BLaER1 treated with 17β-estradiol and CSF1 and Interleukin-3, amounts not matched to agents 10 nM and 100 nM (cell line): ENCODE data around the gene PPP1R12A.

Experiments used
- H3K27ac ChIP-seq, 11 experiments: shearing (Covaris generic); formaldehyde crosslinking; 2 replicates each; pipeline ENCODE4 v1.8.1; 2022
- H3K27me3 ChIP-seq, 11 experiments: shearing (Covaris generic); formaldehyde crosslinking; 2 replicates each; pipeline ENCODE4 v1.8.1; 2022
- H3K36me3 ChIP-seq, 11 experiments: shearing (Covaris generic); formaldehyde crosslinking; 2 replicates each; pipeline ENCODE4 v1.8.1; 2022
- H3K4me1 ChIP-seq, 10 experiments: shearing (Covaris generic); formaldehyde crosslinking; 2 replicates each; pipeline ENCODE4 v1.8.1; 2022
- H3K4me2 ChIP-seq, 11 experiments: shearing (Covaris generic); formaldehyde crosslinking; 2 replicates each; pipeline ENCODE4 v1.8.1; 2022
- H3K4me3 ChIP-seq, 10 experiments: shearing (Covaris generic); formaldehyde crosslinking; 2 replicates each; pipeline ENCODE4 v1.8.1; 2022
- H3K9ac ChIP-seq, 11 experiments: shearing (Covaris generic); formaldehyde crosslinking; 2 replicates each; pipeline ENCODE4 v1.8.1; 2022
- H3K9me3 ChIP-seq, 11 experiments: shearing (Covaris generic); formaldehyde crosslinking; replicated peaks in 1 of 11; 2 replicates each; pipeline ENCODE4 v1.8.1; 2022
- H4K20me1 ChIP-seq, 11 experiments: shearing (Covaris generic); formaldehyde crosslinking; 2 replicates each; pipeline ENCODE4 v1.8.1; 2022
- Cebpa-rat ChIP-seq, 11 experiments: shearing (Covaris generic); IDR thresholded peaks; 2 replicates each; pipeline ENCODE4 v1.8.1; 2022

The PPP1R12A gene

DNA sequence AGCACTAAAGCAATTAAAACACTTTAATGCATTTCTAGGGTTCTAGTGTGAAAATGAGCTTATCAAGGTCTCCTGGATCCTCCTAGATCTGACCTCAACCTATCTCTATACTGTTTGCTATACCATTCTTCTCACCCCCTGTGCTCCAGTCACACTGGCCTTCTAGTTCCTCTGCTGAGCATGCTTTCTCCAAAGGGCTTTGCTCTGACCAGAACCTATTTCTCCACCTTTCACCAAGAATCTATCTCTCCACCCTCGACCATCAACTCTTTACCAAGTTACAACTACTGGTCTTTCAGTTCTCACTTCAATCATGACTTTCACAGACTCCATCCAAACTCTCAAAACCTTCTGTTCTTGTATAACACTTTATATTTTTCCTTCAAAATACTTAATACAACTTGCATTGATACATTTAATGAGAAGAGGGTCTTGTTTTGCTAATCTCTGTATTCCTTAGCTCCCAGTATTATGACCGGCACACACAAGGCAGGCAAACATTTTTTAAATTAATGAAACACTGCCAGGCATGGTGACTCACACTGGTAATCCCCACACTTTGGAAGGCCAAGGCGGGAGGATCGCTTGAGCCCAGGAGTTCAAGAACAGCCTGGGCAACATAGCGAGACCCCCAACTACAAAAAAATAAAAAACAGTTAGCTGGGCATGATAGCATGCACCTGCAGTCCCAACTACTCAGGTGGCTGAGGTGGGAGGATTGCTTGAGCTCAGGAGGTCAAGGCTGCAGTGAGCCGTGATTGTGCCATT is 22.8 kb downstream of the PPP1R12A start:
- no peak overlapping the region for H3K27ac ChIP-seq
- no peaks in the 10 kb centered on the region for H3K27me3 ChIP-seq
- H3K4me3 ChIP-seq = no peak overlapping the region
- peaks cover 83 to 100% (median 100%) of the 10 kb centered on the region in 11 experiments for H4K20me1 ChIP-seq
- peaks cover 4 to 26% (median 14%) of the 10 kb centered on the region in 11 experiments; a peak in 14 of 22 replicates for H3K36me3 ChIP-seq
- 0 out of 22 replicates have a peak overlapping the region, but pooled peaks of 1 of the 11 experiments have one; percentile 2 for H3K4me2 ChIP-seq
- TF ChIP-seq Cebpa-rat (IDR thresholded peaks at IDR 0.05) = no peak
- H3K9me3 ChIP-seq = no peaks in the 10 kb centered on the region
- no peak overlapping the region for H3K9ac ChIP-seq
- peaks cover 0 to 49% (median 2%) of the 10 kb centered on the region in 10 experiments; a peak in 7 of 20 replicates for H3K4me1 ChIP-seq

DNA sequence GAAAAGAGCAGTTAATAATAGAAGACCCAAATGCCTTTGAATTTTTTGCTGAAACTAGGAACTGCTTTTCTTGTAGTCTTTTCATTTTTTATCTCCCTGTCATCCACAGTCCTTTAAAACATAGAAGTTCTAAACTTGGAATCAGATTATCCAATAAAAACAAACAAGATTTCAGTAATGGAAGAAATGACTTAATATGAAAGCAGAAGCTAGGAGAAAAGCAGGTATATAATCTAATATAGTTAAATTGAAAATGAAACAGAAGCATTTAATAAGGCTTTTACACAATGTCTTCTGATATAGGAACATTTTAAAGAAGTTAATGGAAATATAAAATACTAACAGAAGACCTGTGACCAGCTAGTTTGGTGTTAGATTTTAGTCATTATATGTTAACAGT is 26.5 kb downstream of the PPP1R12A start:
- no peak overlapping the region for H3K9ac ChIP-seq
- H3K9me3 ChIP-seq = no peaks in the 10 kb centered on the region
- H3K4me1 ChIP-seq = peaks cover 0 to 27% (median 0%) of the 10 kb centered on the region in 10 experiments; a peak in 4 of 20 replicates
- TF ChIP-seq Cebpa-rat (IDR thresholded peaks at IDR 0.05) = no peak
- peaks cover 4 to 16% (median 13%) of the 10 kb centered on the region in 11 experiments; a peak in 13 of 22 replicates for H3K36me3 ChIP-seq
- H3K4me2 ChIP-seq = 0 out of 22 replicates have a peak overlapping the region, but pooled peaks of 1 of the 11 experiments have one; percentile 0
- no peak overlapping the region for H3K27ac ChIP-seq
- no peak overlapping the region for H3K4me3 ChIP-seq
- peaks cover 88 to 99% (median 97%) of the 10 kb centered on the region in 11 experiments for H4K20me1 ChIP-seq
- no peaks in the 10 kb centered on the region for H3K27me3 ChIP-seq

DNA sequence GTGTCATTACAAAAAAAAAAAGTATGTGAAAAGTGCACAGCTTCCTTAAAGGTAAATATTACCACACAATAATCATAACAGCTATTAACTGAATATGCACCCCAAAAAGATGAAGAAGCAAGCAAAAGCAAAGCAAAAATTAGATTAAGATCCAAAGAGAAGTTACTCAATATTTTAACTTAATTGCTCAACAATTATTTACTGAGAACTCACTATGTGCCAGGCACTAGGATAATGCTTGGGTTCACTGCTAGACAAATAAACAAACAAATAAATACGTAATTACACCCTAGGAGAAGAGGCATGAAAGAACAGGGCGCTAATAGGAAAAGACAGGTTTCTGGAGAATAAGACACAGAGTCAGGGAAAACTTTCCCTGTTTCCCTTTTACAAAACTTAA is 33.4 kb downstream of the PPP1R12A start:
- Histone ChIP-seq H3K9me3 (no peaks in the 10 kb centered on the region), H3K4me2 (no peak overlapping the region), H3K27me3 (no peaks in the 10 kb centered on the region), H3K36me3 (peaks cover 5 to 31% (median 16%) of the 10 kb centered on the region in 11 experiments; a peak in 13 of 22 replicates), H3K4me1 (0 out of 20 replicates have a peak, but pooled peaks cover 0 to 9% (median 0%) of the 10 kb centered on the region in 10 experiments), H3K27ac (no peak overlapping the region), H3K4me3 (no peak overlapping the region), H4K20me1 (peaks cover 82 to 99% (median 97%) of the 10 kb centered on the region in 11 experiments), H3K9ac (no peak overlapping the region)
- TF ChIP-seq Cebpa-rat (IDR thresholded peaks at IDR 0.05) = no peak

DNA sequence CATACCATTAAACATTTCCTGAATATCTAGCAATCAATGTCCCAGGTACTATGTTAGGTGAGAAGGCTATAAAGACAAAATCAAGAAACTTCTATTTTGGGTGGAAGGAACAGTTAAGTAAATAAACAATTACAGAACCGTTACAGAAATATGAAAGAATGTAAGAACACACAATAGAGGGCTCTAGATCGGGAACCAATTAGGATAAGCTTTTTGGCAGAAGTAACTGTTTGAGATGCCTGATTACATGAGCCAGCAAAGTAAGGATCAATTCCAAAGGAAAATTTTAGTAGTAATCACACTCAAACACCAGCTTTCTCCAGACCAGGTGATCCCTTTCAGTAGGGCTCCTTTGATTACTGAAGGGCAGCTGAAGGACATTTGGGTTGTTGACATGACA is 33.9 kb downstream of the PPP1R12A start:
- peaks cover 83 to 100% (median 98%) of the 10 kb centered on the region in 11 experiments for H4K20me1 ChIP-seq
- no peak overlapping the region for H3K27ac ChIP-seq
- no peak overlapping the region for H3K4me2 ChIP-seq
- no peaks in the 10 kb centered on the region for H3K27me3 ChIP-seq
- peaks cover 5 to 31% (median 16%) of the 10 kb centered on the region in 11 experiments; a peak in 13 of 22 replicates for H3K36me3 ChIP-seq
- no peak overlapping the region for H3K9ac ChIP-seq
- H3K4me3 ChIP-seq = no peak overlapping the region
- 0 out of 20 replicates have a peak, but pooled peaks cover 0 to 14% (median 0%) of the 10 kb centered on the region in 10 experiments for H3K4me1 ChIP-seq
- TF ChIP-seq Cebpa-rat (IDR thresholded peaks at IDR 0.05) = no peak
- no peaks in the 10 kb centered on the region for H3K9me3 ChIP-seq

DNA sequence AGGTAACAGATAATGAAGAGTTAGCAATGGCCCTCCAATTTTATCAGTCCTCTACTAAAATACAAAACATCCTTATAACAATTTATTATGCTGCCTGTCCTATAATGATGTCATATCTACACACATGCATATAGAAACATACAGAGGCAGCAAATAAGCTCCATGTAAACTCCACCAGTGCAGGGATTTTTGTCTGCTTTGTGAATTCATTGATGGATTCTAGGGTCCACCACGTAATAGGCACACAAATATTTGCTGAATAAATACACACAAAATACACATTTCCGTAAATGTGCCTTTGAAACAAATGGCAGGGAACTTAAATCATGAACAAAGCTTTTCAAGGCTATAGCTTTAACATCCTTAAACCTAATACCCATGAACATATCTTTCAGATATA is 34.7 kb downstream of the PPP1R12A start:
- H3K4me1 ChIP-seq = peaks cover 0 to 21% (median 0%) of the 10 kb centered on the region in 10 experiments; a peak in 3 of 20 replicates
- no peak overlapping the region for H3K4me2 ChIP-seq
- no peak overlapping the region for H3K27ac ChIP-seq
- no peak for TF ChIP-seq Cebpa-rat (IDR thresholded peaks at IDR 0.05)
- no peaks in the 10 kb centered on the region for H3K9me3 ChIP-seq
- no peaks in the 10 kb centered on the region for H3K27me3 ChIP-seq
- no peak overlapping the region for H3K4me3 ChIP-seq
- peaks cover 83 to 100% (median 98%) of the 10 kb centered on the region in 11 experiments for H4K20me1 ChIP-seq
- no peak overlapping the region for H3K9ac ChIP-seq
- peaks cover 5 to 31% (median 17%) of the 10 kb centered on the region in 11 experiments; a peak in 13 of 22 replicates for H3K36me3 ChIP-seq

DNA sequence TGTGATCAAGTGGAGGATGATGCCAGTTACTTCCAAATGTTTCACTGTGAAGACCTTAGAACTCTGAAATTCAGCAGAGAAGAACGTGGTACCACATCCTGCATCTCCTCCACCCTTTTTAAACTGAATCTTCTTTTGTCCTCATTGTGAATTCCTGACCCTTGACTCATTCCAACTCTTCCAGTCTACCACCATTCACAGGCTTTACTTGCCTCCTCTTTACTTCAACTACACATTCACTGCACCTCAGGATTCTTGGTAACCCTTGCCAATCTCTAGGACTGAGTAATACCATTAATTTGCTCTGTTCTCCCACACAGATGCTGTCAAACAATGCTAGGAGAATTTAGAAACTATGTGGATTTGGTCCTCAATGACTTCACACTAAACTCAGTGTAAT is 37.3 kb downstream of the PPP1R12A start:
- no peak for TF ChIP-seq Cebpa-rat (IDR thresholded peaks at IDR 0.05)
- Histone ChIP-seq H3K9me3 (no peaks in the 10 kb centered on the region), H3K27me3 (no peaks in the 10 kb centered on the region), H4K20me1 (peaks cover 76 to 100% (median 98%) of the 10 kb centered on the region in 11 experiments), H3K9ac (no peak overlapping the region), H3K4me2 (no peak overlapping the region), H3K4me1 (peaks cover 0 to 23% (median 0%) of the 10 kb centered on the region in 10 experiments; a peak in 3 of 20 replicates), H3K36me3 (peaks cover 9 to 42% (median 16%) of the 10 kb centered on the region in 11 experiments; a peak in 15 of 22 replicates), H3K4me3 (no peak overlapping the region), H3K27ac (no peak overlapping the region)

DNA sequence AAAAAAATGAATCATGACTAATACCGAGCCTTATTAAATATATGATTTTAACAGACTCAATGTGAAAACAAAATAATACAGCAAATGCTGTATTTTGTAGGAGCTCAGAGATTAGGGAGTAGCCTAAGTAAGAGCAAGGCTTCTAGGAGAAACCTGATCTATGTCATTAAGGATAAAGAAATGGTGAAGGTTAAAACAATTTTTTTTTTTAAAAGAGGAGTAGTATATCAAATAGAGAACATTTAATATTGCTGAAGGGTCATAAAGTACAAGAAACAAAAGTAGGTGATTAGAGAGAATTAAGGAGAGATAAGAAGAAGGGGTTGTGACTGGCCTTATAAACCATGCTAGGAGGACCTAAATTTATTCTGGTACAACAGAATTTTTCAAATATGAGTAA is 39.1 kb downstream of the PPP1R12A start:
- no peak overlapping the region for H3K9ac ChIP-seq
- H3K36me3 ChIP-seq = peaks cover 4 to 44% (median 18%) of the 10 kb centered on the region in 11 experiments; a peak in 15 of 22 replicates
- no peak overlapping the region for H3K4me2 ChIP-seq
- TF ChIP-seq Cebpa-rat (IDR thresholded peaks at IDR 0.05) = no peak
- H3K4me1 ChIP-seq = peaks cover 0 to 16% (median 0%) of the 10 kb centered on the region in 10 experiments; a peak in 3 of 20 replicates
- H3K27ac ChIP-seq = no peak overlapping the region
- no peaks in the 10 kb centered on the region for H3K27me3 ChIP-seq
- H3K4me3 ChIP-seq = no peak overlapping the region
- H3K9me3 ChIP-seq = 0 out of 22 replicates have a peak, but pooled peaks cover 0 to 5% (median 0%) of the 10 kb centered on the region in 11 experiments
- H4K20me1 ChIP-seq = peaks cover 70 to 99% (median 94%) of the 10 kb centered on the region in 11 experiments

DNA sequence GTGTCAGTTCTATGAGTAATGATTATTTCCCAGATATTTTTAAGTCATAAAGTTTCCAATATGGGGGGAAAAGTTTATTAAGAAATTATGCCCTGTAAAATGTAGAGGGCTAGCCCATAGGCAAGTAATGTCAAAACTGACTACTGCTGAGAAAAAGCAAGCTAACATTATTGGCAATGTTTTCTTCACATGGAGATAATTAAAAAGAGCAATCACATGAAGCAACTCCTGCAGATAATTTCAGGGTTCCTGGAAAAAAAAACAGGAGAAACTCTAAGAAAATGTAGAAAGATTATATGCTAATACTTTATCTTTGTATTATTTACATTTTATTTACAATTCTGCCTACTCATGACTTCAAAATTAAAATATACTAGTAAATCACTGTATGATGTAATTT is 39.8 kb downstream of the PPP1R12A start:
- TF ChIP-seq Cebpa-rat (IDR thresholded peaks at IDR 0.05) = no peak
- Histone ChIP-seq H3K4me2 (no peak overlapping the region), H4K20me1 (peaks cover 63 to 99% (median 93%) of the 10 kb centered on the region in 11 experiments), H3K27ac (no peak overlapping the region), H3K9ac (no peak overlapping the region), H3K9me3 (0 out of 22 replicates have a peak, but pooled peaks cover 0 to 5% (median 0%) of the 10 kb centered on the region in 11 experiments), H3K27me3 (no peaks in the 10 kb centered on the region), H3K36me3 (peaks cover 0 to 37% (median 16%) of the 10 kb centered on the region in 11 experiments; a peak in 12 of 22 replicates), H3K4me3 (no peak overlapping the region), H3K4me1 (peaks cover 0 to 17% (median 0%) of the 10 kb centered on the region in 10 experiments; a peak in 3 of 20 replicates)
